Right atrium auricular region (tissue), 2 donors: ENCODE results near the gene RDX. TPM values are rescaled to one million over a fixed set of nuclear protein-coding genes. Genes with fewer than 3 reads are reported as not detected.

Experiments used
- DNase-seq: peaks from one replicate; pipeline ENCODE4 v3.0.0-alpha.2; 2019; ENCODE audit warnings: low spot score
- H3K27ac ChIP-seq, 2 donors: fragments of 200-600 bp; sonication (generic); 1 replicate in 1 of 2; 2 replicates in 1 of 2; pipeline ENCODE4 v1.5.1; 2016 to 2019
- H3K27me3 ChIP-seq, 2 donors: fragments of 200-600 bp; sonication (generic); one replicate each; pipeline versions ENCODE4 v1.5.1 to v1.6.0; 2017 to 2019
- H3K36me3 ChIP-seq: fragments of 200-600 bp; sonication (generic); one replicate; pipeline ENCODE4 v1.5.1; 2016
- H3K4me1 ChIP-seq, 2 donors: fragments of 200-600 bp; sonication (generic); one replicate each; pipeline versions ENCODE4 v1.5.1 to v1.6.0; 2017 to 2019
- H3K4me3 ChIP-seq, 2 donors: fragments of 200-600 bp; sonication (generic); 1 replicate in 1 of 2; 2 replicates in 1 of 2; pipeline ENCODE4 v1.5.1; 2017 to 2019; ENCODE audit warnings: mild to moderate bottlenecking in 1 of 2, moderate library complexity in 1 of 2
- H3K9me3 ChIP-seq, 2 donors: fragments of 200-600 bp; sonication (generic); one replicate each; pipeline ENCODE4 v1.5.1; 2019
- total RNA-seq, 2 donors: library from RNA; depleted of rRNA; stranded (reverse); fragments of >200 nt; gene quantifications; one replicate each; pipeline ENCODE4 v1.1.0, GENCODE V29; 2016
- TF ChIP-seq, protein P1 (sequence below), 2 donors: fragments of 200-600 bp; sonication (generic); IDR thresholded peaks; one replicate each; pipeline ENCODE4 v1.5.1; 2019; ENCODE audit warnings: antibody characterized with exemption in 2 of 2

RDX gene
- total RNA-seq, 2 donors from 2014 or later: 58.8 to 78.5 TPM

DNA sequence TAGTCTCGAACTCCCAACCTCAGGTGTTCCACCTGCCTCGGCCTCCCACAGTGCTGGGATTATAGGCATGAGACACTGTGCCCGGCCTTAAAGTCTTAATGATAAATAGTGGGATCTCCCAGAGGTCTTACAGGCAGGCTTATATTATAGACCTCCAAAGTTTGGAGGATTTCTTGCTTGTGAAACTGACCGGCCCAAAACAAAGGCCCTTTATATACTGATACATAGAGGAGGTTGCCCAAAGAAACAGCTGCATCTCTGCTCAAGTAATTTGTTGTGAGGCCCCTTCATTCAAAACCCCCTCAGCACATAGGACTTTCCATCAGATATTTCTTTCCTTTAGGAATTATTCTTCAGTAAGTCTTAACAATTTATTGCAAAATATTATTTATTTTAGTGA lies 27.4 kb upstream of the RDX start:
- TF ChIP-seq, protein P1, sequence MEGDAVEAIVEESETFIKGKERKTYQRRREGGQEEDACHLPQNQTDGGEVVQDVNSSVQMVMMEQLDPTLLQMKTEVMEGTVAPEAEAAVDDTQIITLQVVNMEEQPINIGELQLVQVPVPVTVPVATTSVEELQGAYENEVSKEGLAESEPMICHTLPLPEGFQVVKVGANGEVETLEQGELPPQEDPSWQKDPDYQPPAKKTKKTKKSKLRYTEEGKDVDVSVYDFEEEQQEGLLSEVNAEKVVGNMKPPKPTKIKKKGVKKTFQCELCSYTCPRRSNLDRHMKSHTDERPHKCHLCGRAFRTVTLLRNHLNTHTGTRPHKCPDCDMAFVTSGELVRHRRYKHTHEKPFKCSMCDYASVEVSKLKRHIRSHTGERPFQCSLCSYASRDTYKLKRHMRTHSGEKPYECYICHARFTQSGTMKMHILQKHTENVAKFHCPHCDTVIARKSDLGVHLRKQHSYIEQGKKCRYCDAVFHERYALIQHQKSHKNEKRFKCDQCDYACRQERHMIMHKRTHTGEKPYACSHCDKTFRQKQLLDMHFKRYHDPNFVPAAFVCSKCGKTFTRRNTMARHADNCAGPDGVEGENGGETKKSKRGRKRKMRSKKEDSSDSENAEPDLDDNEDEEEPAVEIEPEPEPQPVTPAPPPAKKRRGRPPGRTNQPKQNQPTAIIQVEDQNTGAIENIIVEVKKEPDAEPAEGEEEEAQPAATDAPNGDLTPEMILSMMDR (IDR thresholded peaks at IDR 0.05): no peak
- H3K9me3 ChIP-seq: no peaks in the 10 kb centered on the region
- H3K27ac ChIP-seq: no peak overlapping the region
- H3K36me3 ChIP-seq: no peaks in the 10 kb centered on the region
- H3K27me3 ChIP-seq: no peaks in the 10 kb centered on the region
- no peak overlapping the region for H3K4me3 ChIP-seq
- DNase-seq: no peak
- H3K4me1 ChIP-seq: no peaks in the 10 kb centered on the region

DNA sequence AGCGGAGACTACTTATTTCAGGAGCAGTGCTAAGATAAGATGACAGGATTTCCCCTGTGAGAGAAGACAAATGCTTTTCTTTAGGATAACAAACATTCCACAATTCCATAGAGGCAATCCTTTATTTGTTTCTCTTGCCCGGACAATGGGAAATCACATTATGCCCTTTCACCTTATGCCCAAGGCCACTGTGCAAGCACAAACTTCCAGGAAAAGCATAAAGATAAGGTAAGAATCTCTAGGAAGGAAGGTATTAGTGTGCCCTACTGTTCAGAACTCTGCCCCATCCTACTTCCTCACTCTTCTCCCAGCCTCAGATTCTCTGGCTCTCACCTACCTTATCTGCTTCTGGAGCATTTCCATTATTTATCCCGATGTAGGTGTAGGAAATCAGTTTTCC lies 23.1 kb upstream of the RDX start:
- Histone ChIP-seq H3K36me3 (no peaks in the 10 kb centered on the region), H3K9me3 (no peaks in the 10 kb centered on the region), H3K4me3 (no peak overlapping the region), H3K4me1 (no peaks in the 10 kb centered on the region), H3K27me3 (no peaks in the 10 kb centered on the region), H3K27ac (no peak overlapping the region)
- no peak for DNase-seq
- TF ChIP-seq, protein P1 (IDR thresholded peaks at IDR 0.05): no peak

DNA sequence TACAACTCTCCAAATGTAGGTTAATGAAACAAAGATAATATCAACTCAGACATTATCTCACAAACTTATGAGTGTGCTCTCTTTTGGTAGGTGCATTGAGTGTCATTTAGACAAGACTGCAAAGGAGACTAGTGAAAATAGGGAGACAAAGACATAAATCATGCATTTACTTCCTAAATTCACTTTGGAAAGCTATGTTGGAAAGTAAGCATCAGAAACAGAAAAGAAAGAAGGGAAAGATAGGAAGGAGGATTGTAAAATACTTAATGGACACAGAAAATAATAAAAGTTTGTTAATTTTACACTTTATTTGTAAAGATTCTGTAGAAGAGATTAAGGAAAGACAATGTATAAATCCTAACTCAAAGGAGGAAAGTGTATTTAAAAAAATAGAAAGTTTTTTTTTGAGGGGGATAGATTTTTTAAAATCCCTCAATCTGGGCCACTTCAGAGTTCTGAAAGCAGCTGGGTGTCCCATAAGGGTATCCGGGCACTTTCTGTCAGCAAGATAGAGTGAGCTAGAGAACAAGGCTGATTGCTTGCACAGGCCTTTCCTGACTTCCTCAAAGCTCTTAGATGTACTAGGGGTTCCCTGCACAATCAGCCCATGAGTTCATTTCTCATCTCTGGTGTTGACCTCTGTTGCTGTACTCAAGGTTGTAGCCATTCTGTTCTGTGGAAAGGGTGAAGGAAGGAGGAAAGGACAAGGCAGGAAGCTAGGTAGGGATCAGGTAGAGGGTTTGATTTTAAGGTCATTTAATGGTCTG lies 22.4 kb upstream of the RDX start:
- Histone ChIP-seq H3K36me3 (no peaks in the 10 kb centered on the region), H3K27me3 (no peaks in the 10 kb centered on the region), H3K4me3 (no peak overlapping the region), H3K27ac (no peak overlapping the region), H3K4me1 (no peaks in the 10 kb centered on the region), H3K9me3 (no peaks in the 10 kb centered on the region)
- TF ChIP-seq, protein P1 (IDR thresholded peaks at IDR 0.05): no peak
- no peak for DNase-seq

DNA sequence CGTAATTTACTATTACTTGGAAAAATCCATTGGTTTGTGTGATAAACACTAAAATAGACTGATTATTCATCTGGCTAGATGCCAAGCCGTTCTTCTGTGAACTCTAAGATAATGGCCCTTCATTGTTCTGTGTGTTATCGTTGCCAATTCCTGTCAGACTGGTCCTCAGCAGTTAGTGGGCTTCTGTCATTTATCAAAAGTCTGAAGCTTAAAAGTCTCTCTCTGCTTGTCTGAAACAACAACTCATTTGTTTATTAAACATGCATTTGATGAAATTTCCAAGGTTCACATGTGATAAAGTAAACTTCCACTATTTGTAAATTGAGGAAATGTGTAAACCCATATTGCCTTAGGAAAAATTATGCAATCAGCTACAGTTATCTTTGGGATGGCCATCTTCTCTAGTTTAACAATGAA lies 21.1 kb upstream of the RDX start:
- Histone ChIP-seq H3K36me3 (no peaks in the 10 kb centered on the region), H3K9me3 (no peaks in the 10 kb centered on the region), H3K27me3 (no peaks in the 10 kb centered on the region), H3K4me1 (no peaks in the 10 kb centered on the region), H3K4me3 (no peak overlapping the region), H3K27ac (no peak overlapping the region)
- TF ChIP-seq, protein P1 (IDR thresholded peaks at IDR 0.05): no peak
- no peak for DNase-seq

DNA sequence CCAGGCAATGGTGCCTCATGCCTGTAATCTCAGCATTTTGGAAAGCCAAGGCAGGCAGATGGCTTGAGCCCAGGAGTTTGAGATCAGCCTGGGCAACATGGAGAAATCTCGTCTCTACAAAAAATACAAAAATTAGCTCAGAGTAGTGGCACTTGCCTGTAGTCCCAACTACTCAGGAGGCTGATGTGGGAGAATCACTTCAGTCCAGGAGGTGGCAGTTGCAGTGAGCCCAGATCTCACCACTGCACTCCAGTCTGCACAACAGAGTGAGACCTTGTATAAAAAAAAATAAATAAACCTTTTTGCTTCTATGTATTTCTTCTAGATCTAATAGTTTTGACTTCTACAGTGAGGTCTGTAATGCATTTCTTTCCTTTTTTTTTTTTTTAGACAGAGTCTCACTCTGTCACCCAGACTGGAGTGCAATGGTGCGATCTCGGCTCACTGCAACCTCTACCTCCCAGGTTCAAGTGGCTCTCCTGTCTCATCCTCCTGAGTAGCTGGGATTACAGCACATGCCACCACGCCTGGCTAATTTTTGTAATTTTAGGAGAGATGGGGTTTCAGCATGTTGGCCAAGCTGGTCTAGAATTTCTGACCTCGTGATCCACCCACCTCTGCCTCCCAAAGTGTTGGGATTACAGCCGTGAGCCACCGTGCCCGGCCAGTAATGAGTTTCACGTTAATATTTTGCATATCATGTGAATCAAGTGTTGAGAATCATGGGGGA lies 18.1 kb upstream of the RDX start:
- Histone ChIP-seq H3K27ac (no peak overlapping the region), H3K27me3 (no peaks in the 10 kb centered on the region), H3K9me3 (no peaks in the 10 kb centered on the region), H3K4me3 (no peak overlapping the region), H3K4me1 (peaks cover 0 to 5% of the 10 kb centered on the region in 2 donors), H3K36me3 (no peaks in the 10 kb centered on the region)
- TF ChIP-seq, protein P1 (IDR thresholded peaks at IDR 0.05): no peak
- DNase-seq: no peak
